NCI-H2227 (cell line): ENCODE measurements around the gene LRRFIP1.

Experiments
- DNase-seq: peaks from one replicate; lab custom pipeline; 2025; ENCODE audit not compliant: unreplicated experiment; lab: John Stamatoyannopoulos, UW

LRRFIP1 gene

GRCh38 chr2:237721458-237721857 is 94.1 kb downstream of the LRRFIP1 start:
- no peak for DNase-seq

GRCh38 chr2:237722616-237723015 is 95.2 kb downstream of the LRRFIP1 start:
- no peak for DNase-seq

GRCh38 chr2:237723023-237723422 is 95.6 kb downstream of the LRRFIP1 start:
- DNase-seq, result no peak

GRCh38 chr2:237723602-237724001 is 96.2 kb downstream of the LRRFIP1 start:
- DNase-seq, result peak; percentile 43

- DNase-seq, result no peak
These were observed 97.6 kb downstream of the LRRFIP1 start for GRCh38 chr2:237724811-237725478.

GRCh38 chr2:237725661-237726060 is 98.3 kb downstream of the LRRFIP1 start:
- no peak for DNase-seq

- peak; percentile 75 for DNase-seq
These were observed 99.0 kb downstream of the LRRFIP1 start for GRCh38 chr2:237726401-237726830.

- no peak for DNase-seq
These were observed 100.0 kb downstream of the LRRFIP1 start for GRCh38 chr2:237727363-237727762.

- no peak for DNase-seq
These were observed 102.5 kb downstream of the LRRFIP1 start for GRCh38 chr2:237729681-237730475.

GRCh38 chr2:237731663-237732062 is 104.3 kb downstream of the LRRFIP1 start:
- DNase-seq, result peak; percentile 22

GRCh38 chr2:237732070-237732469 is 104.7 kb downstream of the LRRFIP1 start:
- DNase-seq, result no peak

GRCh38 chr2:237732790-237733381 is 105.5 kb downstream of the LRRFIP1 start:
- peak; percentile 42 for DNase-seq

- peak; percentile 31 for DNase-seq
These were observed 106.4 kb downstream of the LRRFIP1 start for GRCh38 chr2:237733677-237734300.

- DNase-seq, result no peak
These were observed 107.7 kb downstream of the LRRFIP1 start for GRCh38 chr2:237734905-237735623.

- DNase-seq, result no peak
These were observed 108.4 kb downstream of the LRRFIP1 start for GRCh38 chr2:237735798-237736197.

- DNase-seq, result no peak
These were observed 109.4 kb downstream of the LRRFIP1 start for GRCh38 chr2:237736783-237737182.

- no peak for DNase-seq
These were observed 109.9 kb downstream of the LRRFIP1 start for GRCh38 chr2:237737196-237737865.

GRCh38 chr2:237738255-237738654 is 110.9 kb downstream of the LRRFIP1 start:
- no peak for DNase-seq

- DNase-seq, result no peak
These were observed 111.7 kb downstream of the LRRFIP1 start for GRCh38 chr2:237739101-237739500.

GRCh38 chr2:237742191-237742590 is 114.8 kb downstream of the LRRFIP1 start:
- no peak for DNase-seq
